NAMALWA (cell line): ENCODE data around the gene MYF5.
"Not testable (repeated sequence)": the region's sequence is repeated elsewhere in the genome, so short reads cannot be mapped to it uniquely, and the experiment has no call there.

ENCODE experiments used
- DNase-seq: peaks from one replicate; pipeline ENCODE4 v3.0.0-alpha.2; 2015; ENCODE audit warnings: low spot score

Gene MYF5

DNA sequence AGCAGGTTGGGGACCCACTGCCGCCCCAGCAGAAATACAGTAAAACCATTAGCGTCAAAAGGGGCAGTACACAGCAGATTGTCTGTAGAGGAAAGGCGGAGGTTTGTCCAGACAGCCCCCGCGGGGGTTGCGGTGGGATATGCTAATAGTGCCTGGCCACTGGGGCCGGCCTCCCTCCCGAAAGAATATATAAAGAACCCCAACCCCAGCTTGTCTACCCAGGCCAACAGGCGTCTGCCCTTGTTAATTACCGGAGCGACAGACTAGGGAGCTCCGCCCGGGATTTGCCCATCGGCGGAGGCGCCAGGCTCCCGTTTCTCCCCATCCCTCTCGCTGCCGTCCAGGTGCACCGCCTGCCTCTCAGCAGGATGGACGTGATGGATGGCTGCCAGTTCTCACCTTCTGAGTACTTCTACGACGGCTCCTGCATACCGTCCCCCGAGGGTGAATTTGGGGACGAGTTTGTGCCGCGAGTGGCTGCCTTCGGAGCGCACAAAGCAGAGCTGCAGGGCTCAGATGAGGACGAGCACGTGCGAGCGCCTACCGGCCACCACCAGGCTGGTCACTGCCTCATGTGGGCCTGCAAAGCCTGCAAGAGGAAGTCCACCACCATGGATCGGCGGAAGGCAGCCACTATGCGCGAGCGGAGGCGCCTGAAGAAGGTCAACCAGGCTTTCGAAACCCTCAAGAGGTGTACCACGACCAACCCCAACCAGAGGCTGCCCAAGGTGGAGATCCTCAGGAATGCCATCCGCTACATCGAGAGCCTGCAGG, at the start of gene MYF5:
Gene MYF5, plus strand, starts transcription at position 217 of the 774 bp plus-strand sequence. Its CDS starts 152 bp downstream, at position 369.
- DNase-seq = no peak

DNA sequence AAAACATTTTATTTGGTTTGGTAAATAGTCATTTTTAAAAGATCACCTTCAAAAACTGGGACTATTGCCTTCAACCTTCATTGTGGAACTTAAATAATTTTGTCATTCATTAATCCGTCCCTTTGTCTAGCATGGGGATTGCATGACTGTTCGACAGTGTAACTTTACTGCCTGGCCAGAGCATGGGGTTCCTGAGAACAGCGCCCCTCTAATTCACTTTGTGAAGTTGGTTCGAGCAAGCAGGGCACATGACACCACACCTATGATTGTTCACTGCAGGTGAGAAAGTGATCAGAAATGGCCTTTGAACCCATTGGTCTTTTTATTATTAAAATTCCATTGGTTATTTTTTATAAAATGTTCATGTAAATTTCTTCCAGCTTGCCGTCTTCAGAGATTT, 46.5 kb upstream of the MYF5 start:
- no peak for DNase-seq

DNA sequence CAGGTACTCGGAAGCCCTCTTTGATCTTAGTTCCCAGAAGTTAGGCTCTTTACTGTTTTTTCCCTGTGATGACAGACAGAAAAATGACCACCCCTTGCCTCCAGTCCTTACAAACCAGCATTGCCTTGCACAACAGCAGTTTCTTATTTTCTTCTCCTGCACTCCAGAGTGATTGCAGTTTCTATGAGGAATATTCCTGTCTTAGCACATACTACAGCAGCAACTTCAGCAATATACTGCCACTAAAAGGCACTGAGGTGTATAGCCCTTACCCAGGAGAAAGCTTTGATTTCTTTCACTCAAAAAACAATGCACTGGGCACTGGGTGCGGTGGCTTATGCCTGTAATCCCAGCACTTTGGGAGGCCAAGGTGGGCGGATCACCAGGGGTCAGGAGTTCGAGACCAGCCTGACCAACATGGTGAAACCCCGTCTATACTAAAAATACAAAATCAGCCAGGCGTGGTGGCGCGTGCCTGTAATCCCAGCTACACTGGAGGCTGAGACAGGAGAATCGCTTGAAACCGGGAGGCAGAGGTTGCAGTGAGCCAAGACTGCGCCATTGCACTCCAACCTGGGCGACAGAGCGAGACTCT, 40.6 kb upstream of the MYF5 start:
- not testable (repeated sequence) for DNase-seq

DNA sequence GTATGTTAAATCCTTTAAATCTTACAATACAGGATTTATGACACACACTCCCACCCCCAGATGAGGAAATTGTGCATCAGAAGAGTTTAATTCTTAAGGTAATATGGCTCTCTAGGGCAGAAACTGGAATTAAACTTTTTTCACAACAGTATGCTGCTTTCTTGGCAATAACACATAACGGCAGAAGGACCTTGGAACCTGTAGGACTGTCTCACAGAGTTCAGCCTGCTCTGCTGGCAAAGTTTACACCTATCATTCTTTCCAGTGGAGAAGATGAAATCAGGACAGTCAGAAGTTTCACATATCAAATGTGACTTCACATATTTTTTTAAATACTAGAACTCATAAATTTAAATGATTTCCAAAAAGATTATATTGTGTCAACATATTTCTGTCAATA, 39.9 kb upstream of the MYF5 start:
- DNase-seq = no peak

DNA sequence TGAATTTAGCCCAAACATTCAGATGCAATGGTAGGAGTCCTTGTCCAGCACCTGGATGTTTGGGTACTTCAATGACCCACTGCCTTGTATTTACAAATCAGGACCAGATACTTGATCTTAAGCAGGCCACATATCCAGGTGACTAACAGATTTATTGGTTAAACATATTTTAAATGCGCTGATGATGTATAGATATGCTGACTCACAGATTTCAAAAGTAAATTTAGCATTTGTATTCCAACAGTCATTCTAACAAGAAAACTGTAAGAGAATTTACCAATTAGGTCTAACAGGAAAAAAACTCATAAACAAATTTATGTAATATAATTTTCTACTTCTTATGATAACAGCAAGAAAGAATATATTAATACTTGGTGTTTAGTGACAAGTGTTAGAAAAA, 38.7 kb upstream of the MYF5 start:
- DNase-seq = no peak

DNA sequence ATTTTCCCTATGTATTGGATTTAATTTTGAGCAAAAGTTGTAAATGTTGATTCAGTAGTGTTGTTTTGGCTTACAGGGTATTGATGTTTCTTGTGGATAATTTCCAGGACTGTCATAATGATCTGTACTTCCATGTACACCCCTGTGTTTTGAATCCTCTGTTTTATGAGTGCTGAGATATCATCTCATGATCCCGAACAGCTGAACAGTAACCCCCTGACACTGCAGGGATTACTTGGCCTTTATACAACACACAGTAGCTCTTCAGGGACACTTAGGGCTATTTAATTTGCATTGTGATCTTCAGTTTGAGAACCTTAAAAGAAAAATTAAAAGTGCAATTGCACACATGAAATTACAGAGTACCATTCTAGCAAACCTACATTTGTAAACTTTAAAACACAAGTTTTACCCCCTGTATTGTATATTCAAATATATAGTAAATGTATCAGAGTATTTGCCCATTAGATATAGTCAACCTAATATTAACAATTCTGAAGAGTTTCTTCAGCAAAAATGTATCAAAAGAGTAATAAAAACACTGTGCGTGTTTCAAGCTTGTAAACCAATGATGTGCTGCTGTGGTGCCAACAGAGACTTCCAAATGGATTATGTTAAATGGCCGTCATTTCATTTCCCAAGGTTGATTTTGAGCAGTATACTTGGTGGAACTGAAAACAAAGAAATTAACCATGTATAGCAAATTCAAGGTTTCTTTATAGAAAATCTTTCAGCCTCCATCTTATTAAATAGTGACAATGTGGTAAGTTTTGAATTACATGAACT, 37.2 kb upstream of the MYF5 start:
- no peak for DNase-seq

DNA sequence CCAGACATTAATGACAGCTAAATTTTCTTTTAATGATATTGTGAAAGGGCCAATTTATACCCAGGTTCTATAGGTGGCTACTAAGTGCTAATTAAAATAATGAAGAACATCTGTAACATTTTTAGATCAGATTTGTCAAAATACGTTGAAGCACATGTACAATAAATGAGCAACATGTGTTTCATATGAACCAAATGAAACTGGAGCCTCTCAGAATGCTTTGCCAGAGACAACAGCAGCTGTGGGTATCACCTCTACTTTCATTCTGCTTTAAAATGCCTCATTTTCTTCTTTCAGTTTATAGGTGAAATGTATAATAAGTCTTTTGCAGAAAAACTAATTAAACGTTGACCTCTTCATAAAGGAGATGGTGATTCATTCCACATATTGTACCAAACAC, 35.4 kb upstream of the MYF5 start:
- no peak for DNase-seq

DNA sequence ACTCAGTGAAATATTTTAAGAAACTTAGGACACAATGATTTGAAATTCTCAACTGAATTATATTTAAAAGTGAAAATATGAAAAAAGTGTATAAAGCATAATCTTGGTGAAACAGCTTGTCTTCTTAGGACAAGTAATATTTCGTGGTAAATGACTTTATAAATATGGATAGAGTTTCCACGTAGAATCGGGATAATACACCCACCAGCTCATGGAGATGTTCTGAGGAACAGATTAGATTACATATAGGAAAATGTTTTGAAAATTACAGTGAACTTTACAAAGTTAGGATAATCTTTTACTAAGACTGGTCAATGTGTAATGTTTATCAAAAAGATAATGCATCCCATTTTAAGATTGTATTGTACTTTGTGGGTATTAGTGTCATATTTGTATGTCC, 34.9 kb upstream of the MYF5 start:
- DNase-seq = no peak

DNA sequence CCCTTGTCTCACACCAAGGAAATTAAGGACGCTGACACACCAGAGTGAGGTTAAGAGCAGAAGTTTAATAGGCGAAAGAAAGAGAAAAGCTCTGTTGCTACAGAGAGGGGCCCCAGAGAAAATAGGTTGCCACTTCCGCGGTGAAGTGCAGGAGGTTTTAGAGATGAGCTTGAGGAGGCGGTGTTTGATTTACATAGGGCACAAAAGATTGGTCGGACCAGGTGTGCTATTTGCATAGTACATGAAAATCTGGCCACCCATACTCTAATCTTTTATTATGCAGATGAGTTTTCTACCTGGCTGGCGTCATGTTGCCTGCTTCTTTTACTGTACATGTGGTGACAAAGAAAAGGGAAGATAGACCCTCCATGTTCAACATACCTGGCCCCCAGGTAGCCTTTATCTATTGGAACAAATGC, 32.6 kb upstream of the MYF5 start:
- no peak for DNase-seq

DNA sequence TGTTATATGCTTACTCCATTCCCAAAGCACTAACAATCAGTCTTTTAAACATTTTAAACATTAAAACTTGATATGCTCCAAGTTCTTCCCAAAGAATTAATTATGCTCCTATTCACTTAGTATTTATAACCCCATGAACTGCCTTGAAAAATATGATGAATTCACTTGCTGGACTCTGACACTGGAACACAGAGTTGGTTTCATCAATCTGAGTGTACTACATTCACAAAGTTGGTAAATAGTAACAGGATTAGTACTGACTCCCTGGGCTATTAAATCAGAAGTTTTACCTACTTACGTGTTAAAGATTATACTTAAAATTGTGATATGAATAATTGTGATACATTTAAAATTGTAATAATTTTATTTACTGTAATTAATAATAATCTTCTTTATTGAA, 26.6 kb upstream of the MYF5 start:
- no peak for DNase-seq

DNA sequence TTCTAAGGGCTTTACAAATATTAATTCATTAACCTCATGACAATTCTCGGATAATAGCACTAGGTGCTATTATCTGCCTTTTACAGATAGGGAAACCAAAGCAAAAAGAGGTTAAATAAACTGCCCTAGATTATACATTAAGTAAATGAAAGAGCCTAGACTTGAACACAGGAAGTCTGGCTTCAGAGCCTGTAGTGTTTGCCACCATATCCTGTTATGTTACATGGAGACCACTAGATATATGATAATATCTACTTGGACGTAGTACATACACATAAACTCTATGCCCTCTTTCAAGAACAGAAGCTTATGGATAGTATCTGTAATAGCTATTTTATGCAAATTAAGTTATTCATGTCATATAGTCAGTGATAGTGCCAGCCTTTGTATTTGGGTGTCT, 26.2 kb upstream of the MYF5 start:
- DNase-seq = no peak

DNA sequence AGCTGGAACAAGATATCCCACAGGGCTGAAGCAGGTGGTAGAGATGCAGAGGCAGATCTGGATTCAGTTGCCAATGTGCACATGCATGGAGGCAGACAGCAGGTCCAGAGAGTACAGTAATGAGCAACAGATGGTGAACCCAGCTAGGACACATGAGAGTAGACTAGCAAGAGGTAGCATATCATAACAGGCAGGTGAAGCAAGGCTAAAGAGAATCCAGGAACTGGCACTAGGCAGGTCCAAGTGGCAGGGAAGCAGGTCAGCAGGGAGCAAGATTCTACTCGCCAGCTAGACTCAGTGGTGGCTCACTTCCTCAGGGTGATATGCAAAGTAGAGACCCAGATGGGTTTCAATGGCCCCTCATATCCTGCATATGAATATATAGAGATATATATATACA, 24.6 kb upstream of the MYF5 start:
- peak; percentile 29 for DNase-seq

DNA sequence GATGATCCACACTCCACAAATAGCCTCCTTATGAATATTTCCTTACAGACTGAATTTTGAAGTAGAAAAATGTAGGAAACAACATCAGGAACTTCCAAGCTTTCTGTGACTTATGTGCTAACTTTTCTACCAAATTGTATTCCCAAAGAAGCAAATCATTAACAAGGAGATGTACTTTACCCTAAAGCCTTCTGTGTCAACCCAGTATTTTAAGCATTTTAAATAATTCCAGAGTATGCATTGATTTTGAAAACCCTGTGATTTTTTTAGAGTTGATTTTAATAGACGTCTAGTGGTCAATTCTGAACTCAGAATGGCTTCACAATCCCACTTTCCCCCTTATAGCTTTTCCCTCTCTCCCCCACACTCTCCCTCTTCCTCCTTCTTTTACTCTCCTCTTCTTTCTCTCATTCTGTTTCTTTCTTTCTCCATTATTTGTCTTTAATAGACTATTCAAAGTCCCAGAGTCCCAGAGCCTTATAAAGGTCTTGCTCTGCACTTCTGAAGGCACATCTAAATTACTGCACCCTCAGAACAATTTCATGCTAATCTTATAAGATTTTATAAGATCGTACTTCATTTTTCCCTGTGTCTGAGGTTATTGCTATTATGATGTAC, 19.3 kb upstream of the MYF5 start:
- DNase-seq = no peak

DNA sequence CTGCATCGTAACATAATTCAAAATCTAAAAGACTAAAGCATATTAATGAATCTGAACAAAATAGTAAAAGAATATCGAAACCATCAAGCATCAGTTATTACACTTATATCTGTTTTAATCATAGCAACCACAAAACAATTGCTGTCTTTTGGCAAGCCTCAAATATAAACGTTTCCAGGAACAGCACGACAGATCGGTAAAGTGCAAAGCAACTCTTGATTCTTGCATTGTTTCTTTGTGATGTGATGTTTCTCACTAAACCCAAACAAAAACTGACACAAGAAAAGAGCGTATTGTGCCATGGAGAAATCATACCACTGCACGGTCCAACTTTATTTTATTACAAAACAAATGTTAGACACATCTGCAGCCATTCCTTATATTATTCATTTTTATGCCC, 18.5 kb upstream of the MYF5 start:
- DNase-seq = no peak

DNA sequence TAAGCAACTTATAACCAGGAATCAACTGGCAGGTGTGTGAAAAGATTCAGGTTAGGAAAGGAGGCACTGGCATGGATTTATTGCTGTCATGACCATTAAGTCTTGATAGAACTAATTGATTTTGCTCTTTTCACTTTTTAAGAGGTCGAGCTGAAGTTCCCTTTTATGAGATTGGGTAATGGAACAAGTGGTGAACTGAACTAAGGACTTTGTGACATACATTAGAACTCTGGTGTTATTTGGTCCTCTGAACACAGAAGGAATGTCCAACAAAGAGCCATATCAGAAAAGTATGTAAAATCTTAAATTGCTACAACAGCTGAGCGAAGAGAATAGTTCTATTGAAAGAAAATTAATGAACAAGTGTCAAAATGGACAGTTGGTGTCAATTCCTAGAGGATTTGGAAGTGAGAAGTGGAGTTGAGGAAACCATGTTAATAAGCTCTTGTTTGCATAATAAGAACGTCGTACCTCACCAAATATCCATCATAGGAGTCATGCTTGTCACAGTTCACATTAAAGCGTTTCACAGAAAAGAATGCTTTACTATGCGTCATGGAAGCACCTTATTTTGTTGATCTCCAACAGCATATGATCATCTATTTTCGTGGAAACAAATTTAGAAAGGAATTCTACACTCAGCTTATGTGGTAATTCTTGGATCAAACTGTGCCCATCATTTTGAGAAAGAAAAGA, 17.7 kb upstream of the MYF5 start:
- no peak for DNase-seq

DNA sequence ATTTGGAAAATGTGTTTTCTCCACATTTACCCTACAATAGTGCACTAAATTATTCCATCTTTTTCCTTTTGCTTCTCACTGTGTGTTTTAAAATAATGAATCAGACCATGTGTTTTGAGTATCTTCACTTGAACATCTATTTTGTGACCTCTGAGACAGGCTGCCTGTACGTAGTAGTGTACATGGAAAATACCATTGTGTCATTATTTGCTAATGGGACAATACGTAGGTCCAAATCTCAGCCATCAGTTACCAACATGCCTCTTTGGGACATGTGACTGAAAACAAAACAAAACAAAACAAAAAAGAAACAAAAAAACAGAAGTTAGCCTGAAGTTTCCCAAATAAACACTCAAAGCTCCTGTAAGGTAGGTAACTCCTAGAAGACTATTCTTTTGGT, 16.4 kb upstream of the MYF5 start:
- no peak for DNase-seq

DNA sequence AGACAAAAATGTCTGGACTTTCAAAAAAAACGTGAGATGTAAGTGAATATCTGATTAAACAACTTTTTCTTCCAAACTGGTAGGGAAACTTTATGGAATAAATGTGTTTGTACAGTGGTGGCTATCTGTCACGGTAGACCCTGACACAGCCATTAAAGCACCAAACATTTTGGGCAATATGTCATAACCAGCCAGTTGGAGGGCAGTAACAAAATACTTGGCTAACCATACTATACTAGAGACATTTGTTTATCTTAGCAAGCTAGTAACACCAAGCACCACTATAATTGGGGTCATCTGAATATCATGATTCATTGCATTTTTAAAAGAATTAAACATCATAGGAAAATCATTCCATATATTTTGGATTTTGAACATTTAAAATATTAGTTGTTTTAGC, 15.3 kb upstream of the MYF5 start:
- no peak for DNase-seq

DNA sequence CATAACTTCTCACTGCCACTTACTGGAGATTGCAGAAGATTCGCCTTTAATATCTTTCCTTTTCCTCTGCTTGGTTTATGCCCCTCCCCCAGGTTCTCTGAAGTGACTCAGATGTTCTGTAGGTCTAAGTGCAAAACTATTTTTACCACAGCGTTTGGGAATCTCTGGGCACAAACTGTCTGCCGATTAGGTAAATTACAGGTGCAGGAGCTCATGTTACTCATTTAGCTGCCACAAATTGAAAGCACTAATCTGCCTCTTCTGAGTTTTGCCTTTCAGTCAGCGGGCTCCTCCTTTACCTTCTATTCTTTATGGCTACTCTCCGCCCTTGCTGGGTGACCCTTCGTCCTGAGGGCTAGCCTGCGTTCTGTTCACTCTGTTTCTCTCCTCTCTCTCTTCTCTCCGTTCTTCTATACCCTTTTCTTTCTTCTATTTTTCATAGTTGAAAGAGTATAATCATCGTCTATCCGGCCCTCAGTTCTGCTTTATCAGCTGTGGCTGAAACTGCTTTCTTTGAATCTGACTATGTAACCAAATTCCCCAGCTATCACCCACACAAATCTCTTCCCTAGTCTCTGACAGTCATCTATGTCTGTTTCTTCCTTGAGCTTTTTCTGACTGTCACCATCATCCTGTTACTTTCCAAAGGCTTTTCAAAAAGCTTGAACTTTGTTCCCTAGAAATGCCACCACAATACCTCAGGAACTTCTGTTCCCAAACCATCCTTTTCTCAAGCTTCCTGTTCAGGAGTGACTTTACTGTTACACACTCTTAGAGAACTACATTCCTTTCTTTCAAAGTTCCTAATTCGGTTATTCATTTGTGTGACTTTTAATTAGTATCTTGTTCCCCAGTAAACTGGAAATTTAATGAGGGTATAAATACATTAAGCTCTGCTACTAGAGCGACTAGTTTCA, 13.6 kb upstream of the MYF5 start:
- no peak for DNase-seq

DNA sequence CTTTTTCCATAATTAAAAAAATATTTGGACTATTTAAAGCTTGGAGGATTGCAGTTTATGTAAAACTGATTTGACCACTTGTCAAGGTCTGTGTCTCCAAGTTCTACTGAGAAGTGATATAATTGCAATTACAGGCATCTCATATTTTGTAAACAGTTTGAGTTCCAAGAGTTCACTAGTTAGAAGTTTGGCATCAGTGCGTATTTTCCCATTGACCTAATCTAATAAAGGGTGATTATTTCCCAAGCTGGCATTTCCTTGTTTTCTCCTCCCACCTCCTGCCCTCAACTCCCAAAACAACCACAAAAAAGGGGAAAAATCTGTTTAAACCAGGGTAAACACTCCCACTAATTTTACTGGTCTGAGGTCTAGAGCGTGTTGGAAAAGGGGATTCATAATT, 12.3 kb upstream of the MYF5 start:
- DNase-seq = no peak

DNA sequence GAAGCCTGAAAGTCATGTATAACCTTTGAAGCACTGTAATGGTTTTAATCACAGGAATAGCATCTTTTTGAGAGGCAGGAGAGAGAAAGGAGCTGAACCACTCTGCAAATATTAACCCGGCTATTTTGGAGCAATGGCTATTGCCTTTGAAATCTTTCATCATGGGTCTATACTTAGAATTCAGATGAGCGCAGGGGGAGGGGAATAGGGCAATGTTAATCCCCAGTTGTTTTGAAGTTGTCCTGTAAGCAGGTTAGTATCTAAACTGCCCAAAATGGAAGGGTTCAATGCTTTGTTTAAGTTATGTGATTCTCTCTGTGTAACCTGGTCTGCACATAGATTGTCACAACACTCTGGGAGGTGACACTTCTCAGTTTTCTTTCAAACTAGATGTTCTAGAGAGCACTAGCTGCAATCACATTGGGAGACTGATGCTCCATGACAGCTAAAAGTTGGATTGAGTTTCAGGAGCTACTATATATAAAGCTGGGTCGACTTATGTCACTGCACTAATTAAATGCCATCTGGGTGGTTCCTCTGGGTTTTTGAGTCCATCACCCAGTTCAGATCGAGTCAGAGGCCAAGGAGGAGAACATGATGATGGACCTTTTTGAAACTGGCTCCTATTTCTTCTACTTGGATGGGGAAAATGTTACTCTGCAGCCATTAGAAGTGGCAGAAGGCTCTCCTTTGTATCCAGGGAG, 9.4 kb upstream of the MYF5 start, which contains the start of gene MYF6:
Gene MYF6, plus strand, starts transcription at position 509 of the 704 bp plus-strand sequence. Its CDS starts 86 bp downstream, at position 595.
- no peak for DNase-seq
